DND-41 (cell line): ENCODE results near the gene SAXO1.

Experiments used
- ATAC-seq: fragments of 200-7000 bp; cut with Tn5 transposase; 3 replicates; pipeline ENCODE4 v1.9.1; 2021; ENCODE audit warnings: low read depth; ENCODE audit not compliant: insufficient read depth
- DNase-seq: peaks from one replicate; pipeline ENCODE4 v3.0.0-alpha.2; 2020
- H2AFZ ChIP-seq: 2 replicates; pipeline ENCODE4 v1.6.0; 2012; ENCODE audit warnings: low read depth, low read length
- H3K27ac ChIP-seq: 2 replicates; pipeline ENCODE4 v1.5.1; 2012; ENCODE audit warnings: low read length, inconsistent platforms
- H3K27me3 ChIP-seq: fragments of 200-600 bp; sonication (generic); 2 replicates; pipeline ENCODE4 v1.6.0; 2012; ENCODE audit warnings: low read length, mild to moderate bottlenecking, inconsistent platforms; ENCODE audit not compliant: insufficient read depth, poor library complexity
- H3K36me3 ChIP-seq: 2 replicates; pipeline ENCODE4 v1.5.1; 2012; ENCODE audit warnings: low read length, inconsistent platforms; ENCODE audit not compliant: insufficient read depth
- H3K4me1 ChIP-seq: 2 replicates; pipeline ENCODE4 v1.5.1; 2012; ENCODE audit warnings: mild to moderate bottlenecking, low read length; ENCODE audit not compliant: insufficient read depth
- H3K4me2 ChIP-seq: 2 replicates; pipeline ENCODE4 v1.6.0; 2012; ENCODE audit warnings: mild to moderate bottlenecking, moderate library complexity, low read length, inconsistent platforms; ENCODE audit not compliant: insufficient read depth
- H3K4me3 ChIP-seq, 2 experiments: fragments of 200-600 bp in 1 of 2; shearing (Covaris generic) in 1 of 2; 2 replicates each; pipeline ENCODE4 v1.5.1; 2012 to 2016; ENCODE audit warnings: inconsistent platforms in 2 of 2, low read length in 2 of 2, mild to moderate bottlenecking in 2 of 2, low read depth in 1 of 2, moderate library complexity in 1 of 2
- H3K79me2 ChIP-seq: 2 replicates; pipeline ENCODE4 v1.6.0; 2012; ENCODE audit warnings: low read length, inconsistent platforms; ENCODE audit not compliant: insufficient read depth
- H3K9ac ChIP-seq: 2 replicates; pipeline ENCODE4 v1.6.0; 2012; ENCODE audit warnings: low read depth, mild to moderate bottlenecking, inconsistent platforms, low read length, moderate library complexity
- H3K9me3 ChIP-seq: 2 replicates; pipeline ENCODE4 v1.5.1; 2012; ENCODE audit warnings: low read length, moderate library complexity, mild to moderate bottlenecking, inconsistent platforms; ENCODE audit not compliant: insufficient read depth, severe bottlenecking
- H4K20me1 ChIP-seq: 2 replicates; pipeline ENCODE4 v1.6.0; 2012; ENCODE audit warnings: low read length; ENCODE audit not compliant: insufficient read depth
- EZH2 ChIP-seq: IDR thresholded peaks from 3 replicates; pipeline ENCODE4 v1.6.1; 2012; ENCODE audit warnings: borderline replicate concordance, low read depth, mild to moderate bottlenecking, moderate library complexity, low read length, inconsistent platforms; ENCODE audit not compliant: severe bottlenecking
- TF ChIP-seq, protein P1 (sequence below): IDR thresholded peaks from 2 replicates; pipeline ENCODE4 v1.5.1; 2012; ENCODE audit warnings: borderline replicate concordance, low read length, moderate library complexity, mild to moderate bottlenecking; ENCODE audit not compliant: poor library complexity, severe bottlenecking; ENCODE audit errors: extremely low read depth

The SAXO1 gene

DNA sequence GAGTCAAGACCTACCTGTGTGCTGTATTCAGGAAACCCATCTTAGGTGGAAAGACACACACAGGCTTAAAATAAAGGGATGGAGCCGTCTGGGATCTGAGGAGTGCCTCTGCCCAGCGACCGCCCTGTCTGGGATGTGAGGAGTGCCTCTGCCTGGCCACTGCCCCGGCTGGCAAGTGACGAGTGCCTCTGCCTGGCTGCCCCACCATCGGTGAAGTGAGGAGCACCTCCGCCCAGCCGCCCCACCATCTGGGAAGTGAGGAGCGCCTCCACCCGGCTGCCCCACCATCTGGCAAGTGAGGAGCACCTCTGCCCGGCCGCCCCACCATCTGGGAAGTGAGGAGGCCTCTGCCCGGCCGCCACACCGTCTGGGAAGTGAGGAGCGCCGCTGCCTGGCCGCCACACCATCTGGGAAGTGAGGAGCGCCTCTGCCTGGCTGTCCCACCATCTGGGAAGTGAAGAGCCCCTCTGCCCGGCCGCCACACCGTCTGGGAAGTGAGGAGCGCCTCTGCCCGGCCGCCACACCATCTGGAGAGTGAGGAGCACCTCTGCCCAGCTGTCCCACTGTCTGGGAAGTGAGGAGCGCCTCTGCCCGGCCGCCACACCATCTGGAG lies 33.7 kb downstream of the SAXO1 start:
- Histone ChIP-seq H4K20me1 (no peaks in the 10 kb centered on the region), H3K27ac (no peak overlapping the region), H3K9me3 (peaks cover 2% of the 10 kb centered on the region), H3K79me2 (no peaks in the 10 kb centered on the region), H3K4me1 (no peaks in the 10 kb centered on the region), H3K36me3 (no peaks in the 10 kb centered on the region), H3K4me2 (no peak overlapping the region), H3K9ac (no peak overlapping the region), H3K27me3 (no peaks in the 10 kb centered on the region), H3K4me3 (no peak overlapping the region), H2AFZ (no peak overlapping the region)
- DNase-seq (no peak), ATAC-seq (no peak)
- no peak for TF ChIP-seq EZH2
- TF ChIP-seq, protein P1, sequence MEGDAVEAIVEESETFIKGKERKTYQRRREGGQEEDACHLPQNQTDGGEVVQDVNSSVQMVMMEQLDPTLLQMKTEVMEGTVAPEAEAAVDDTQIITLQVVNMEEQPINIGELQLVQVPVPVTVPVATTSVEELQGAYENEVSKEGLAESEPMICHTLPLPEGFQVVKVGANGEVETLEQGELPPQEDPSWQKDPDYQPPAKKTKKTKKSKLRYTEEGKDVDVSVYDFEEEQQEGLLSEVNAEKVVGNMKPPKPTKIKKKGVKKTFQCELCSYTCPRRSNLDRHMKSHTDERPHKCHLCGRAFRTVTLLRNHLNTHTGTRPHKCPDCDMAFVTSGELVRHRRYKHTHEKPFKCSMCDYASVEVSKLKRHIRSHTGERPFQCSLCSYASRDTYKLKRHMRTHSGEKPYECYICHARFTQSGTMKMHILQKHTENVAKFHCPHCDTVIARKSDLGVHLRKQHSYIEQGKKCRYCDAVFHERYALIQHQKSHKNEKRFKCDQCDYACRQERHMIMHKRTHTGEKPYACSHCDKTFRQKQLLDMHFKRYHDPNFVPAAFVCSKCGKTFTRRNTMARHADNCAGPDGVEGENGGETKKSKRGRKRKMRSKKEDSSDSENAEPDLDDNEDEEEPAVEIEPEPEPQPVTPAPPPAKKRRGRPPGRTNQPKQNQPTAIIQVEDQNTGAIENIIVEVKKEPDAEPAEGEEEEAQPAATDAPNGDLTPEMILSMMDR = no peak

- H3K4me3 ChIP-seq = no peak overlapping the region
- H2AFZ ChIP-seq = no peak overlapping the region
- no peaks in the 10 kb centered on the region for H3K36me3 ChIP-seq
- no peak overlapping the region for H3K27ac ChIP-seq
- H3K9me3 ChIP-seq = peaks cover 2% of the 10 kb centered on the region
- no peaks in the 10 kb centered on the region for H3K27me3 ChIP-seq
- no peak overlapping the region for H3K9ac ChIP-seq
- H3K4me1 ChIP-seq = no peaks in the 10 kb centered on the region
- no peak overlapping the region for H3K4me2 ChIP-seq
- no peaks in the 10 kb centered on the region for H4K20me1 ChIP-seq
- no peak for TF ChIP-seq EZH2
- TF ChIP-seq, protein P1 = no peak
- no peaks in the 10 kb centered on the region for H3K79me2 ChIP-seq
- no peak for DNase-seq
- no peak for ATAC-seq
These were observed 35.9 kb downstream of the SAXO1 start for GRCh38 chr9:18997151-18997550.

- no peak overlapping the region for H2AFZ ChIP-seq
- H3K36me3 ChIP-seq = no peaks in the 10 kb centered on the region
- H3K27me3 ChIP-seq = no peaks in the 10 kb centered on the region
- TF ChIP-seq, protein P1 = no peak
- TF ChIP-seq EZH2 = no peak
- H3K4me3 ChIP-seq = no peak overlapping the region
- no peaks in the 10 kb centered on the region for H3K4me1 ChIP-seq
- H3K9ac ChIP-seq = no peak overlapping the region
- no peak for DNase-seq
- no peak overlapping the region for H3K4me2 ChIP-seq
- H3K9me3 ChIP-seq = peaks cover 2% of the 10 kb centered on the region
- no peak overlapping the region for H3K27ac ChIP-seq
- H3K79me2 ChIP-seq = no peaks in the 10 kb centered on the region
- no peaks in the 10 kb centered on the region for H4K20me1 ChIP-seq
- ATAC-seq = no peak
These were observed 36.8 kb downstream of the SAXO1 start for GRCh38 chr9:18996211-18996610.
